Retina (tissue), 1 donor: ENCODE data around the gene SMS.

ENCODE experiments used
- DNase-seq: peaks from one replicate; pipeline ENCODE4 v3.0.0-alpha.2; 2016

SMS gene

DNA sequence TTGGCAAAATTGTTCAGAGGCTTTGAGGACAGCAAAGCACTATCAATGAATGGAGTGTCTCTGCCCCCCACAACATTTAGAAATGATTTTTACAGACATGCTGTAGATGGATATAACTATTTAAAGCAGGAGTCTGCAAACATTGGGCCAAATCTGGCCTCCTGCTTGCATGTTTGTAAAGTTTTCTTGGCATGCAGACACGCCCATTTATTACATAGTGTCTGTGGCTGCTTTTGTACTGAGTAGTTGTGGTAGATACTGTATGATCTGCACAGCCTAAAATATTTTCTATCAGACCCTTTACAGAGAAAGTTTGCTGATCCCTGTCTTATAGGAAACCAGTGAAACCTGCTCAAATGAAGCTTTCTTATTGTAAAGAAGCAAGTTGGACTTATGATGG lies 46.1 kb downstream of the SMS start:
- no peak for DNase-seq

DNA sequence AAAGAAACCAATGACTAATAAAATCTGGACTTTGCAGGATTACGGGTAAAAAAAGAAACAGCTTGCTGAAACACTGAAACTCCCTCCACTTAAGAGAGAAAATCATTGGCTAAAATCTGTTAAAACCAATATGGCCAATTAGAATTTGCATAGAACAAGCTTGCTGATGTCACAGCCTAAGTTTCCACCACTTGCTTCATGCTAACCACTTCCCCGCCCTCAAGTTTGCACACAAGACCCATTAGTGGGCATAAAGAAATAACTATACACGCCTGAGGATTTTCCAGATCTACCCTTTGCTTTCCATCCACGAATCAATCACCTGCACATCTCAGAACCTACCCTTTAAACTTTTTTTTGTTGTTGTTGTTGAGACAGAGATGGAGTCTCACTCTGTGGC lies 48.9 kb downstream of the SMS start:
- no peak for DNase-seq

DNA sequence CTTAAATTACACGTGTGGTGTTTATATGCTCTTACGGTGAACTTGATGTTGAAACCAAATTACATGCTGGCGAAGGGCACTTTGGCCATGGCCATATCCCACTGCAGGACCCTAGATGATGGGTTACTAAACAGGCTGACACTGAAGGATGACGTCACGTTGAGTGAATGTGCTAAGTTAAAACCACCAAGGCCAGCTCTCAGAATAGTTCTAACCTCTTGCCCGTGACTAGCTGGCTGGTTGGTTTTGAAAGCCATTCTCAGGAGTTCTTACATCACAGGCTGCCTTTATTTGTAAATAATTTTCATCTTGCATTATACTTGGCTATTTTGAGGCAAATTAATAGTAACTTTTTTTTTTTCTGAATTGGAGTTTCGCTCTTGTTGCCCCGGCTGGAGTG lies 50.3 kb downstream of the SMS start:
- no peak for DNase-seq

DNA sequence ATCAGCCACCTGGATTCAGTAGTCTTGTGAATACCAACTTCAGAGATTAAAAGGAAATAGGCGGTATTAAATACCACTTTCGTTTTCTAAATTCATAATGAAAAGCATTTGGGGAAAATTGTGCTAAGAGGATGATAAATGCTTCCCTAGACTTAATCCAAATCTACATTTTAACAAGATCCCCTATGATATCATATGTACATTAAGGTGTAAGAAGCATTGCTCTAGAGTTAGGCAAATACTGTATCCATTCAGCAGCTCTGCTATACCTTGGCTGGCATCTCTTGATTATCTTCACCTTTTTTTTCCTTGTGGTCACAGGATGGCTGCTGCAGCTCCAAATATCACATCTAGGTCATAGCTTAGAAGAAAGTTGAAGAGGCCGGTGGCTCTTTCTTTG lies 51.0 kb downstream of the SMS start:
- DNase-seq = no peak

DNA sequence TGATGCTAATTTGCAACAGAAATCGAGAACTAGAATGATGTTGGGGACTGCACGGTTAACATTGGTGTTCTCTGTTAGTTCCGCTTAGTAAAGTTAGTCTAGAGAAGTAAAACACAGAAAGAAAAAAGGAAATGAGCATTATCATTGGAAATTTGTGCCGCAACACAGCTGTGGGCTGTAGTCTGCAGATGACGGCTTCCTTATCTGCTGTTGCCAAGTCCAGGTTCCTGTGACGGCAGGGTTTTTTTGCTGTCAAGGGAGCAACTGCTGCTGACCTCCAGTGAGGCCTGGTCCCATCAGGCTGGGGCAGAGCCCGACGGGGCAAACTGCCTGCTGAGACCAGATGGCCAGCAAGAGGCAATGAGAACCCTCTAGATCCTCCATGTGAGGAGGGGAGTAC lies 52.8 kb downstream of the SMS start:
- no peak for DNase-seq

DNA sequence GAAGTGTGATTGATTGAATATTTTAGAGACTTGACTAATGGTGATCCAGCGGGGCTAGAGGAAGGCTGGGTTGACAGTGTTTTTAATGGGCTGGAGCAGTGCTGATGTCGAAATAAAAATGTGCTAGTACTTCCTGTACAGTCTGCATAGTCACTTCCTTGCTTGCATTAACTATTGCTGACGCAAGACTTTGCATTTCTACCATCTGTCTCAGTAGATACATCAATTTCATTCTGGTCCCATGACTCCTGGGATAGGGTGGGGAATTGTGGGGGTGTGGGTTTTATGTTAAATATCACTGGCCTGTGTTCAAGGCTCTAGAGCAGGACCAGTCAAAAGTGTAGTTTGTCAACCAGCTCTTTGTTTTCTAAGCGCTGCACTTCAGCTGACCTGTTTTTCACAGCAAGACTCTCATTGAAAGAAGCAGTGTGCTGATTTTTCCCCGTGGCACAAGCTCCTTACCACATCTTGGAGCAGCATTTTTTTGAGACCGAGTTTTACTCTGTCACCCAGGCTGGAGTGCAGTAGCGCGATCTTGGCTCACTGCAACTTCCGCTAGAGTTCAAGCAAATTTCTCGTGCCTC lies 56.5 kb downstream of the SMS start:
- DNase-seq = peak; percentile 32

DNA sequence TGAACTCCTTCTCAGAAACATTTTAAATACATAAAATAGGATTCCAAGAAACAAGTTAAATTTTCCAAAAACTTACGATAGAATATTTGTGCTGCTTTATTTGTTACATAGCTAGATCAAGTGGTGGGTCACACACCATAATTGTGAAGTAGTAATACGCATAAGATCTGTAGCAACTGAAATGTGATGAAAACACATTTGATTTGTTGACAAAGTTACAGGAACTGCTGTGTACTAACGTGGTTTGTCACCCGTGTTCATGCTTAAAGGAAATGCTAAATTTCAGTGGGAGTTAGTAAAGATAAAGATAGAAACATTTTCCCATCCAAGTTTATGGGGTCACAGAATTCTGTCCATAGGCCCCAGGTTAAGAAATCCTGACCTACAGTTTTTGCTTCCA lies 57.5 kb downstream of the SMS start:
- no peak for DNase-seq

DNA sequence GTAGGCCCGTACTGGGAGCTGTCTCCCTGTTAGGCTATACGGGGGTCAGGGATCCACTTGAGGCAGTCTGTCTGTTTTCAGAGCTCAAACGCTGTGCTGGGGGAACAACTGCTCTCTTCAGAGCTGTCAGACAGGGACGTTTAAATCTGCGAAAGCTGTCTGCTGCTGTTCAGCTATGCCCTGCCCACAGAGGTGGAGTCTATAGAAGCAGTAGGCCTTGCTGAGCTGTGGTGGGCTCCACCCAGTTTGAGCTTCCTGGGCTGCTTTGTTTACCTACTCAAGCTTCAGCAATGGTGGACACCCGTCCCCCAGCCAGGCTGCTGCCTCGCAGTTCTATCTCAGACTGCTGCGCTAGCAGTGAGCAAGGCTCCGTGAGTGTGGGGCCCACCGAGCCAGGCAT lies 64.4 kb downstream of the SMS start:
- DNase-seq = no peak

DNA sequence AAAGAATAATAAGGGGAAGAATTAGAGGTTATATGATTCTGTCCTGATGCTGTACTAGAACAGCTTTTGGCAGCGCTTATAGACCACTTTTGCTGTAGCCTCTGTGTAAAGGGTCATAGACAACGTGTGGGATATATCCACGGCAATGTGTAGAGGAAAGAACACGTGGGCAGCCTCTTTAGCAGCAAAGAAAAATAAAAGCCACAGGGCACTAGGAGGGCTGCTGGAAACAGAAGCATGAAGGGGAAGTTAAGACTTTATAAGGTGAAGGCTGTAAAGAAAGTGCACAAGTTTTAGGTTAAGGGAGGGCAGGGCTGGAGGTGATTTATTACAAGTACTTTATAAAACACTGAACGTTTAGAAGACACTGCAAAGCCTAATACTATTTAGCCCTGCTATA lies 71.5 kb downstream of the SMS start:
- no peak for DNase-seq

DNA sequence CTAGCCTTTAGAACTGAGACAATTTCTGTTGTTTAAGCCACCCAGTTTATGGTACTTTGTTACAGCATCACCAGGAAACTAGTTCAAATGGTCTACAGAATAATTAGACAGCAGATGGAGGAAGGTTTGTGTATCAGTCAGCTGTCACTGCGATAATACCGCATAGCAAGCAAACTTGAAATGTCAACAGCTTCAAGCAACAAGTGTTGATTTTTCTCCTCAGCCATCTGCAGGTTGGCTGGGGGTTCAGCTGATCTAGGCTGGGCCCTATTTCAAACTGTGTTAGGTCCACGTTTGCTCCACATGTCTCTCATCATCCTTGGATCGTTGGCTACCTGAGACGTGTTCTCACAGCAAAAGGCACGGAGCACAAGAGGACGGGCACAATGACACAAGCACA lies 72.4 kb downstream of the SMS start:
- no peak for DNase-seq

DNA sequence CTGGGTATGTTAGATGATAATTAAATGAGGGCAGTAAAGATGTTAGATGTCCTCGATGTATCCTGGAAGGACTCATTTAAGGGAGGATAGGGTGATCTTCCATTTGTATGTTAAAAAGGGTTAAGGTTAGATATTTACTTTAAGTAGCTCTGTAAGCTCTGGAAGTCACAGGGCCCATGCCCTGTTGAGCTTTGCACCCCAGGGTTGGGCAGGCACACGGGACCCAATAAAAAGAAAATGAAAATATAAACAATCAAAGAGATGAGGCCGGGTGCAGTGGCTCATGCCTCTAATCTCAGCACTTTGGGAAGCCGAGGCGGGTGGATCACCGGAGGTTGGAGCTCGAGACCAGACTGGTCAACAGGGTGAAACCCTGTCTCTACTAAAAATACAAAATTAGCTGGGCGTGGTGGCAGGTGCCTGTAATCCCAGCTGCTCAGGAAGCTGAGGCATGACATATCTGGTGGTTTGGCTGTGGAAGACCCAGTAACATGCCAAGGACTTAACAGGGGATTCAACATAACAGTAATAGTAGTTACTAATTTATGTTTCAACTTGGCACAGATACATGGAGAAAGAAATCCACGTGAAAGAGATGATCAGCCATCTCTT lies 74.7 kb downstream of the SMS start:
- no peak for DNase-seq

DNA sequence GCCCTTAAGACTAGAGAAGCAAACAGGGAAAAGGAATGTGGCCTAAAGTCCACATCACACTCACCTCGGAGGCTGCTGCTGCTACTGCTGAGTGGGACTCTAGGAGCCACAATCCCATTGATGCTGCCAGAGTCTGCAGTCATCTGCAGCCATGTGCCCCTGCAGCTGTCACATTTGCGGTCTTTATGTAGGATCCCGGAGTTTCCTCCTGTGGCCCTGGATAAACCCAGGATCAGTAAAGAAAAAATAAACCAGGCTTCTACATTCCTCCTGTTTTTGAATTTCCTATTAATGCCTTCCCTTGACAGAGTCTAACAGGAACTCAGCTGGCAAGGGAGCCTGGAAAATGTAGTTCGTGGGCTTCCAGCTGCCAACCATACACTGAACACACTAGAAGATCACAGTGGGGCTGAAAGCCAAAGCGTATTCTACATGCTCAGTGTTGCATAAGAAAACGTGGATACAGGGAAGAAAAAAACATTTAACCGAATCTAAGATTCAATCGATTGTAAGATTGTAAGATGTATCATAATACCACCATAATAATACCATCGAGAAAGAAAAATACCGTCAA lies 81.3 kb downstream of the SMS start:
- no peak for DNase-seq

DNA sequence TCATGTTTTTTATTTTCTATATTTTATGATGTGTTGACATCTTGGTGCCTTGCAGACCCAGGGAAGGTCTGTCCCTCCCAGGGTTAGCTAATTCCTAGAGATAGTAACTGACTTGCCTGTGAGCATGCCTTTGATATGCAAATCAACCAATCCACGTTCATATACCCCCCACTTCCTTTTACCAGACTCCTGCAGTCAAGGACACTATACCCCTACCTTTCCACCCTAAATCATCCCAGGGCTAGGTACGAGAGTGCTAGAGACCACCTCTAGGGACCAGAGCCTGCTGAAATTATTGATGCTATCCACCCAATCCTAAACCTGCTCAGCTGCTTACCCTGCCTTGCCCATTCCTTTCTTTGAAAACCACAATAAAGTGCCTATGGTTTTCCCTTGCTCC lies 84.1 kb downstream of the SMS start:
- DNase-seq = no peak

DNA sequence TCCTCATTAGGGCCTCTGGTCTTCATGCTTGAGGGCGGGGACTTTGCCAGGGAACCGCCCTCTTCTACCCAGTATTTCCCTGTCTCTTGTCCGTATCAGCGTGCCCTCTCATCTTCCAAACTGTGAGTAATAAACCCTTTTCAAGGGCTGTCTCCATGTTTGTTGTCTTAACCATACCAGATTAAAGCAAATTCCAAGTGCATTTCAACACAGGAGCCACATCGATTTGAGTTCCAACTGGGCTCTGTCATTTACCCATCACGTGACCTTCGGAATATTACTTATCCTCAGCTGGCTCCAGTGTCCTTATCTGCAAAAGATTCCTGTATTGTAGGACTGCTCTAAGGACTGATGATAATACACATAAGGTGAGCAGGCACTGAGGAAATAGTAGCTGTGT lies 85.2 kb downstream of the SMS start:
- no peak for DNase-seq

DNA sequence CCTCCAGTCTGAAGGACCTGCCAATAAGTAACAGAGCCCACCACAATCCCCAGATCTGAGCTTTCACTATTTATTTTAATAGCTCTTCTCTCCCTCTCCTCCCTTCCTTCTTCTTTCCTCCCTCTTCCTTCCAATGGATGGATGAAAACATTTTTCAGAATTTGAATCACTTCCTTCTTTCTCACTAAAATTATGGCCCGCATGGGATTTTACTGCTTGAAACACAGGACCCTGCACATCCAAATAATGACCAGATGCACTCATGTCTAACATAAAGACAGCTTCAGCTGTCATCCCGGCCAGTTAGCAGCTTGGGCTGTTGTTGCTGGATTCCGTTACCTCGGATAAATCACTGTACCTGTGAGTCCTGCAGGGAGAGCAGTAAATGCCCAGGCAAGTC lies 86.2 kb downstream of the SMS start:
- DNase-seq = no peak

DNA sequence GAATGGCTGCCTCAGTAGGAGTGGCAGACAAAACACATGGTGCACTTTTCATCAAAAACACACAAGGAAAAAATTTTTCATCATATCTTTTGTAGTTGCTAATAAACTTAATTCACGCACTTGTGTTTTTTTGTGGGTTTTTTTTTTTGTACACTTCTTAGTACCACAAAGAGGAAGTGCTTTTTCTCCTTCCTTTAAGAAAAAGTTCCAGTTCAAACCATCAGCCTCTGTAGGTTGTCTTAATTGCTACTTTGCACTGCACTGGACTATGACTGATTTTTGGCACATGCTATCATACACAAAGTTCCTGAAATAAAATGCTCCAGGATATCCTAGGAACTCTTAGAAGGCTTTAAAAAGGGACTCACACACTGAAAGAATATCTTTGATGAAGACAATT lies 91.6 kb downstream of the SMS start, which contains the start of gene PHEX:
Gene PHEX (plus strand): TSS at position 242 of the 400 bp plus-strand sequence. CDS start 681 bp downstream, outside the sequence.
- no peak for DNase-seq

DNA sequence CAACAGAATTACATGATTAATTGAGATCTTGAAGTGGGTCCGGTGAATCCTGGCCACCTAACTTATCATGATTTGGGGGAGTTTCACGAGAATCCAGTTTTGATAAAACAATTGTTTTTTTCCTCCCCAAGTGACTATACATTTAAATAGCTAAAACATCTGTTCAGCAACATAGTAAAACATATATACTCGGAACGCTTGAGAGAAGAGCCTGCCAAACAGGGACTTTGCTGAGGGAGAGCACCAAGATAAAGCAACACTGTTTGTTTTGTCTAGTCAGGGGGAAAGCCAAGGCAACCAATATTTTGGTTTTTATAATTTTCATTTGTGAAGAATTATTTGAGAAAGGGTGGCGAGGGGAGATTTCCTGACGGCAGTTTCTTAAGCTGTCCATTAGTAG lies 92.0 kb downstream of the SMS start:
- DNase-seq = no peak

DNA sequence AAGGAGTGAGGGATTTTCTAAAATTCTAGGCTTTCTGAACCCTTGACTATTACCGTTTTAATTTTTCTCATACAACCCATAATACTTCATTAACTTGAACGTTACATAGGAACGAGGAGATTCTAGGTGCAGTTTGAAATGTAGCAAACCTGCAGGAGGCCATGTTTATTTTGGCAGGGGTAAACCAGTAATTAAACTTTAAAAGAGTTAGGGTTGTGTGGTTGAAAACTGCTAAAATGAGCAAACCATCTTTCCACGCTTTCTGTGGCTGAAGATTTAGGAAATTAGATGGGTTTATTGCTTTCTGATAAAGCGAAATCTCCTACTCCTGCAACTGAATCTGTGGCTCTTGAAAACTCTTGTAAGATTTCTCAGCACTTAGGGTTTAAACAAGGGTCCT lies 93.3 kb downstream of the SMS start:
- DNase-seq = no peak

DNA sequence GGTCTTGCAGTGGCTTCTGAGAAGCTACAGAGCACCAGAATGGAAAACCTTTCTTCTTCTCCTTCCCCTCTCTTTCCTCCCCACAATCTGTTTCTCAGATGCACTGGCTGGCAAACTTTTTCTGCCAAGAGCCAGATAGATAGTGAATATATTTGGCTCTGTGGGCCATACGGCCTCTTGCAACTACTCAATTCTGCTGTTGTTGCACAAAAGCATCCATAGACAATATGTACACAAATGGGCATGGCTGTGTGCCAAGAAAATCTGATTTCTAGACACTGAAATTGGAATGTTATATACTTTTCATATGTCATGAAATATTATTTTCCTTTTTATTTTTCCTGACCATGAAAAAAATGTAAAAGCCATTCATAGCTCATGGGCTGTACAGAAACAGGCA lies 94.7 kb downstream of the SMS start:
- DNase-seq = no peak

DNA sequence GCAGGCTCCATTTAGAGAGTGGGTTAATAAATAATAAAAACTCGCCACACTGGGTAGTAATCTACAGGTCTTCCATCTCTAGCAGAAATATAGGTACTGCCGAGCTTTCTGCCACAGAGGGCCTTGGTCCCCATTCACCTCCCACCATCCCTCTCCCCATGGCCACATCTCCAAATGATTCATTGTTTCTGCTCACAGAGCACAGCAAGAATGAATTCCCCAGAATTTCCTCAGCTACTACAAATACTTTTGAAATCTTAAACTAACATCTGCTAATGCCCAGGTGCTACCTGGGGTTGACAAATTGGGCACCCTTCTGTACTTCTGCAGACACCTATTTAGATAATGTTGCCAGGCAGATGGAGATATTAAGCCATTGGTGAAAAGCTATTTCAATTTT lies 96.7 kb downstream of the SMS start:
- DNase-seq = no peak

DNA sequence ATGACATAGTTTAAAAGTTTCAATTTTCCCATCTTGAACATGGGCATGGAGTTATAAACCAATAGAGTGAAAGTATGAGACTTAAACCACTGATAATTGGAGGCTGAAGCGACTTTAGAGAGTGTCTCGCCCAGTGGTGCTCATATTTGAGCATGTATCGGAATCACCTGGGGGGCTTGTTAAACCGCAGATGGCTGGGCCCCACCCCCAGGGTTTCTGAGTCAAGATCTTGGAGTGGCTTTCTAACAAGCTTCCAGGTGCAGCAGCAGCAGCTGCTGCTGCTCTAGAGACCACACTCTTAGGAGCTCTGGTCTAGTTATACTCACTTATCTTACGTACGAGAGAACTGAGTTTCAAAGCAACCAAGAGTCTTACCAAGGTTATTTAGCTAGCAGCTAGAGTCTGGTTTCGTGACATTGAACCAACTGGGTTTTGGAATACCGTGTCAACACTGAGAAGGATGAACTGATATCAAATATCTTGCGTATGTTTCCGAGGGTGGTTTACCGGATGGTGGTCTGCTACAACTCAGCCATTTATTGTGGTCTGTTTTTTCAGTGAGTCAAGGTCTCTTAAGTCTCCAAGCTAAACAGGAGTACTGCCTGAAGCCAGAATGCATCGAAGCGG lies 97.5 kb downstream of the SMS start:
- no peak for DNase-seq

DNA sequence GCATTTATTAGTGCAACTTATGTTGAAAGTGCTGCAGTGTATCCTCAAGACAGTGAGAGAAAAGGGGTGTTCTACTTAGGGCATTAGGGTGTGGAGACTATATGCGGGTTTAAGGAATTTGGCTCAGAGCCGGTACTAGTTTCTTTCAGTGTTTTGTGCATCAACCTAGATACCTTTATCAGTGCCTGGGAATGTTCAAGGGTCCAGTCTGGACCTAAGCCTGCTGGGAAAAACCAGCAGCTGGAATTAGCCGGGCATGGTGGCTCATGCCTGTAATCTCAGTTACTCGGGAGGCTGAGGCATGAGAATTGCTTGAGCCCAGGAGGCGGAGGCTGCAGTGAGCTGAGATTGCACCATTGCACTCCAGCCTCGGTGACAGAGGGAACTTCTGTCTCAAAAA lies 99.0 kb downstream of the SMS start:
- DNase-seq = no peak

DNA sequence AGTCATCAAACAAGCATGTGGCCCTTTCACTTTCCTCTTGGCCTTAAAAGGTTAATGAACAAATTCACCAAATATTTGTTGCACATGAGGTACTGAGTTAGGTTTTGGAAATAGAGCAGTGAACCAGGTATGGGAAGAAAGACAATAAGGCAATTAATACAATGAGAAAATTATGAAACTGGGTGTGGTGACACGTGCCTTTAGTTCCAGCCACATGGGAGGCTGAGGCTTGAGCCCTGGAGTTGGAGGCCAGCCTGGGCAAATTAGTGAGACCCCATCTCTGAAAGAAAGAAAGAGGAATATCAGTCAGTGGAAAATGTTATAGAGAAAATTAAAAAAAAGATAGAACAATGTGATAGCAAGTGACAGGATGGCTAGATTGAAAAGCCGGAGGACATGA lies 99.7 kb downstream of the SMS start:
- no peak for DNase-seq

DNA sequence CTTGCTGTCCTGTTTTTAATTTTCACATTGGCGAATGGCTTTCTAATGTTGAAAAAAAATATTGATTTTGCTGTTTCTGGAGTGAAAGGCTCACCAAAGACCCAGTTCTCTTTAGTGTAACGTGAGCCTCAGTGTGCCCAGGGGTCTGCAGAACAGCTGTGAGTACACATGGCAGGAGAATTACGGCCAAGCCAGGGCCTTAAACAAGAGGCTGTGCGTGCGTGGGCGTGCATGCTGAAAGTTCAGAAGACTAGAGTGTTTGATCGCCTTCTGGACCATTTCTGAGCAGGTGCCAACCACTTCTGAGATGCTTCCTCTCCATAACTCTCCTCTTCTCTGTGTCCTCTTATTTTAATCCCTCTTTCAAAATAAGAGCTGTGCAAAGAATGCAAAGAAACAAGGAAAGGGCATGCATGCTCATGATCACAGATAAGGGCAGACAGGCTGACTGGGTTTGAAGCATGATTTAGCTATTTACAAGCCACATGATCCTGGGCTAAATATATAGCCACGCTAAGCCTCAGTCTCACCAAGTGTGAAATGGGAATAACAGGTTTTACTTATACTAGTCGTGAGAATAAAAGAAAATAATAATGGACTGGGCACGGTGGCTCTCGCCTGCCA lies 101.5 kb downstream of the SMS start:
- DNase-seq = no peak
